Left forelimb (tissue), 1 donor: ENCODE data around the gene ULBP2.
"Not testable (repeated sequence)": the region's sequence is repeated elsewhere in the genome, so short reads cannot be mapped to it uniquely, and the experiment has no call there.

Experiments used
- DNase-seq: peaks from one replicate; pipeline ENCODE4 v3.0.0-alpha.2; 2018; ENCODE audit warnings: low spot score

ULBP2 gene

GRCh38 chr6:149927025-149927424 lies 14.8 kb upstream of the ULBP2 start:
- not testable (repeated sequence) for DNase-seq

GRCh38 chr6:149929422-149929821 lies 12.4 kb upstream of the ULBP2 start:
- no peak for DNase-seq

DNA sequence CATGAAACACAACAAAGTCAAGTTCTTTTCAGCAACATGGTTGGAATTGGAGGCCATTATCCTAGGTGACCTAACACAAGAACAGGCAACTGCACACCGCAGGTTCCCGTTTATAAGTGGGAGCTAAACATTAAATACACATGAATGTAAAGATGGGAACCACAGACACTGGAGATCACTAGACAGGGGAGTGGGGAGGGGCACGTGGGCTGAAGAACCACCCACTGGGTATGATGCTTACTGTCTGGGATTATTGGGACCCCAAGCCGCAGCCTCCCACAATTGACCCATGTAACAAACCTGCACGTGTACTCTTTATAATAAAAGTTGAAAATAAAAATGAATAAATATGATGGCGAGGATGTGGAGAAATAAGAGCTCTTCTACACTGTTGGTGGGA lies 10.3 kb upstream of the ULBP2 start:
- DNase-seq: no peak

DNA sequence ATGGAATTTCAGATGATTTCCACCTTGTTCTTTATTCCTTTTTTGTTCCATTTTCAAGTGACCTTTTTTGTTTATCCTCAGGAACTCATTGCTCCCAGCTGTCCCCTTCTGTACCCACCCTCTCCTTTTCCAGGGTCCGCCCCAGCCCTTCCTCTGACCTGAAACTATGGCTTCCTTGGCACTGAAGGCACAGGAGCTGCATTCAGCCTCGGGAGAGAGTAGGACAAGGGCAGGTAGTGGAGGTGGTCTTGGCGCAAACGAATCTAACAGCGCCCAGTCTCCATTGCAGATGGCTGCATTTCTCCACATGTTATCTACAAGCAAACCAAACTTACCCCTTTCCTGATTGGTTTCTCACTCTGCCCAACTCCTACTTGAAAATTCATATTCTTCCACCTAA lies 8.8 kb upstream of the ULBP2 start:
- DNase-seq: no peak

- no peak for DNase-seq
These were observed 8.4 kb upstream of the ULBP2 start for GRCh38 chr6:149933461-149933860.

DNA sequence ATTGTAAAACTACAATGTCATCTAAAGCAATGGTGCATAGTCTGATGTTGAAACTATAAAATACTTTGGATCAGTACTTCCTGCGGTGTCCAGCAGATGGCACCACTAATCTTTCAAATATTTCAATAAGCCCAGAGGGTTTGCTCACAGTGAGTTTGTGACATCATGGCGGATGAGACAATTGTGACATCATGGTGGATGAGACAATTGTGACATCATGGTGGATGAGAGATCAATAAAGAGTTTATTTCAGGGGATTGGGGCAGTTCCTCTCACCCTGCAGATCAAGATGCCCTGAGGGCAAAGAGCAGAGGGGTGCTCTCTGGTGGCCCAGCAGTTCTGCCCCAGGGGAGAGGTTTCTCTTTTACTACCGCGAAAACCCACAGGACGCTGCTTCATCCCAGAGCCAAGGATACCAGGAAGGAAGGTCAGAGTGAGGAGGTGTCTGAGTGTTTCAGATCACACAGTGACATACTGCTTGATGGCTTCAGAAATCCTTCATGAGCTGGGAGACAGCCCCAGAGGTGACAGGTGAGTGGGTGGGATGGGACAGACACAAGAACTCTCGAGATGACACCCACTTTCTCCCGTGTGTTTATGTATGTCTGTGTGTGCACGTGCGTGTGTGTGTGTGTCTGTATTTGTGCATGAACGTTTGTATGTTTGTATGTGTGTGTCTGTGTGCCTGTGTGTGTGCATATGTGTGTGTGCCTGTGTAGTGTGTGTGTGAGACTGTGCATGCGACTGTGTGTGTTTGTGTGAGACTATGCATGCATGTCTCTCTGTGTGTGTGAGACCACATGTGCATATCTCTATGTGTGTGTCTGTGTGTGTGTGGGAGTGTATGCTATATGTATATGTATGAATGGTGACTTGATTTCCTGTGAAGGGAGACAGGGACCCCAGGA lies 7.3 kb upstream of the ULBP2 start:
- DNase-seq: no peak

DNA sequence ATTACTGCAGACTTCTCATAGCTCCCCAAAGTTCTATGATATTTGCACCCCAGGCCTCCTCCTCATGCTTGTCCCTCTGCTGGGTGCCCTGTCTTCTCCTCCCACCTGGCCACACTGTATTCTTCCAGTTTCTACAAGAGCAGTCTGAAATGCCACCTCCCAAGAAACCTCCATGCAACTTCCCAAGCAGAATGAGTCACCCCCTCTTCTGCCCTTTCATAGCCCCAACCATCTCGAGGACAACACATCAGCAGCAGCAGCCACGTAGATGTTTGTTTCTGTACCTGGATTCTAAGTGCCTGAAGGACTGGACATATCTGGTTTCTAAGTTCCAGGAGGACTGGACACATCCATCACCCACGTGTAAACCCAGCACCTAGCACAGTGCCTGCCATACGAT lies 6.6 kb upstream of the ULBP2 start:
- no peak for DNase-seq

- no peak for DNase-seq
These were observed 6.1 kb upstream of the ULBP2 start for GRCh38 chr6:149935668-149936067.

GRCh38 chr6:149936743-149937142 lies 5.1 kb upstream of the ULBP2 start:
- no peak for DNase-seq

GRCh38 chr6:149938013-149938570 lies 3.7 kb upstream of the ULBP2 start:
- not testable (repeated sequence) for DNase-seq

- DNase-seq: no peak
These were observed 3.1 kb upstream of the ULBP2 start for GRCh38 chr6:149938571-149939355.

DNA sequence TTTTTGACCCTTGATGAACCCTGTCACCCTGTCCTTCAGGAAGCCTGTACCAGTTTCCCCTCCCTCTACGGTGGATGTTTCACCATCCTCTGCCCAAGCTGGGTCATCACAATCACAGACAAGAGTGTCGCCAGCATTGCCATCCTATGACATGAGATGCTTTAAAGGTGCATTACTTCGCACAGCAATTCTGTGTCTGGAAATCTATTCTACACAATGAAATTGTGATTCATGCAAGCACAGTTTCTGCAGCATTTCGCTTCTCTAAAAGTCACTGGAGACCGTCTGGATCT lies 2.5 kb upstream of the ULBP2 start:
- no peak for DNase-seq

DNA sequence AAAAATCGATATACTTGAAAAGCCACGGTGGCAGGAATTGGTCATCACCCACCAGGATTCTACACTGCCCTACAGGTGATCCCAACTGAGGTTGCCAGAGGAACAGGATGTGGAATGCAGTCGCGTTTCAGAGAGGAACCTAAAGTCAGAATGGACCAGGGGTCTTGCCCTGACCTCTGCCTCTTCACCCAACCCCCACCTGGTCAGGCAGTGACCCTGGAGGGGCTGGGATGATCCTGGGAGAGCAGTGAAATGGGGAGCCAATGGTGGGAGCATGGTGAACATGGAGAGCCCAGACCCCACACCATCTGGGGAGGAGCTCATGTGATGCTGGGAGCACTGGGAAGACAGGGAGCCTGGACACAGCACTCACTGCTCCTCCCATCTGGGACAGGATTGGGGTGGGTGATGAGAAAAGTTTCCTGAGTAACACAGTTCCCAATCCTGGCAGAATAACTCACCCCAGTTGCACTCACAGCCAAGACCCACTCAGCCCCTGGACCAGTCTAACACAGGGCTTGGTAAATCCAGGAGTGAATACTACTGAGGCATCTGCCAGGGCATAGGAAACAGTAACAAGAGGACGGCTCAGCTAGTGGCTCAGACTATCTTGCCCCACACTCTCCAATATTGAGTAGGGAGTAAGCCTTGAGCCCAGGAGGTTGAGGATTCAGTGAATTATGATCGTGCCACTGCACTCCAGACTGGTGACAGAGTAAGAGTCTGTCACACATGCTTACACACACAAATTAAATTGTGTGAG lies 1.7 kb upstream of the ULBP2 start:
- DNase-seq: no peak

DNA sequence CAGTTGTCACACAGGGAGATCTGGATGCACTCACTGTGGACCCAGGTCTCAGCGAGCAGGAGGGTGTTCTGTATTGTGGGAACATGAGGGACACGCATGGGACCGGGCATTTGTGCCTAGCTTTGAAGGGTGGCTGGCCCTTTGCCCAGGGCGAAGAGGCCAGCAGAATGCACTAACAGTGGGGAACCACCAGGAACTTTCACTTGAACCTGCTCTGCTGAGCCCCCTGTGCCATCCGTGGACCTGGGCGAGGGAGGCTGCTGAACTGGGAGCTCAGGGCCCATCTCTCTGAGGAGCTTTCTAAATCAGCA lies 1.2 kb upstream of the ULBP2 start:
- DNase-seq: no peak

DNA sequence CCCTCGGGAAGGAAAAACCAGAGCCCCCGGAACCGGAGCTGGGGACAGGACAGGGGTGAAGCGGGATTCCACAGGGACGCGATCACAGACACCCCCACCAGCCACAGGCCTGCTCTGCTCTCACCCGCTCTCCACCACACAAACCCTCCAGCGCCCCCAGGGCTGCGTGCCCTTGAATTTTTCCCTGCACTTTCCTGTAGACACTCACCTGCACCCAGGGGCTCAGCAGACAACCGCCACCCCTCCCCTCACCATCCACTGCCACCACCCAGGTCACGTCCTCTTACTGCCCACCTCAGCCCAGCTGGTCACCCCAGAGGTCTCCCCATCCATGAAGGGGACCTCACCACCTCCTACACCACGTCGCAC lies 631 bp downstream of the ULBP2 start:
- no peak for DNase-seq

GRCh38 chr6:149943321-149943720 lies 1.5 kb downstream of the ULBP2 start:
- DNase-seq: not testable (repeated sequence)

- not testable (repeated sequence) for DNase-seq
These were observed 3.5 kb downstream of the ULBP2 start for GRCh38 chr6:149945276-149945675.

DNA sequence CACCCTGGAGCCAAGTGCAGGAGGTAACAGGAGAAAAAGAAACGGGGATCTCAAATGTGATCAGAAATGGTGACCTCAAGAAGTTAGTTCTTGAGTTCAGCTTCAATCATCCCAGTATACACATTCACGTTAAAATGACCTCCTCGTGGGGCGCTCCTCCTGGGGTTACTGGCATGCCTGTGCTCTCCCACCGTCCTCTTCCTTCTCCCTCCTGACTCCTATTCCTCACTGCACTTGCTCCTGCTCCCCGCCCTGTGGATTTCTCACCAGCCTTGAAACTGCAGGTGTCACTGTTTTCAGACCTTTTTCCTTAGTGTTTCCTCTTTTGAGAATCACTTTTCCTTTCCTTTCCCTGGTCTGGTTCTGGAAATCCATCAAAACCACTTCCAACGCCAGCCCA lies 4.8 kb downstream of the ULBP2 start:
- not testable (repeated sequence) for DNase-seq

DNA sequence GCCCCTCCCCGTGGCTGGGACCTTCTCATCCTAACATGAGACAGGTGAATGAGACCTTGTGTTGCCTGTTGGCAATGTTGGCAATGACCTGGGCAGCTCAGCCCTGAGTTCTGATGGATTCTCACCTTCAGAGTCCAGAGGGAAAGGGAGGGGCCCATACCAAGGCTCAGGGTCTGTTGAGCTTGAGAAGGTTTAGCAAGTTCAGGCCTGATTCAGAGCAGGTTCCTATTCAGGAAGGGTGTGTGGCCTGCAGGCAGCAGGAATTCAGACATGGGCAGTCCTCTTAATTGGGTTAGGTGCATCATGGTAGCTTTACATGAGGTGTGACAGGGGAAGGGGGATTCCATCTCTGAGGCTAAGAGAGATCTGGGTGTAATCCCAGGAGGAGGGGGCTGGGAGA lies 5.7 kb downstream of the ULBP2 start:
- DNase-seq: not testable (repeated sequence)

DNA sequence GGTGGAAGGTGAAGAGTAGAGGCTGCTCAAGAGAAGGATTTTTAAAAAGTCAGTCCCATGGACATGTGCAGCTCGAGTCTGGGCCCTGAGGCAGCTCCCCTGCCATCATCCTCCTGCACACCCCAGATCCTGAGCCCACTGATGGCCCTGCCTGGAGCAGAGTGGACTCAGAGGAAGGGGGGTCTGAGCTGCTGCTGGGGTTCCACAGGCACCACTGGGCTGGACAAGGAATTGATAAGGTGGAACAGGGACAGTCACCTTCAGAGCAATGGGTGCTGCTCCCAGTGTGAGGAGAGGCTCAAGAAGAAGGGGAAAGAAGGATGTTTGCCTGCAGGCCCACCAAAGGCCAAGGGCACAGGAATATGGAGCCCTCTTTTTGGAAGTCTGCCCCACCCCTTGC lies 6.2 kb downstream of the ULBP2 start:
- DNase-seq: no peak

DNA sequence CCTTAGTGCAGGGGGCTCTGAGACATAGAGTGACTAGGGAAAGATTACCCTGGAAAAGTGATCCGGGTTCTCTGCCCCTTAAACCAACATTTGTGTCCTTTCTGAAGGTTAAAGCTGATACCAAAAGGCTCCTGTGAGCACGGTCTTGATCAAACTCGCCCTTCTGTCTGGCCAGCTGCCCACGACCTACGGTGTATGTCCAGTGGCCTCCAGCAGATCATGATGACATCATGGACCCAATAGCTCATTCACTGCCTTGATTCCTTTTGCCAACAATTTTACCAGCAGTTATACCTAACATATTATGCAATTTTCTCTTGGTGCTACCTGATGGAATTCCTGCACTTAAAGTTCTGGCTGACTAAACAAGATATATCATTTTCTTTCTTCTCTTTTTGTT lies 6.8 kb downstream of the ULBP2 start:
- no peak for DNase-seq

DNA sequence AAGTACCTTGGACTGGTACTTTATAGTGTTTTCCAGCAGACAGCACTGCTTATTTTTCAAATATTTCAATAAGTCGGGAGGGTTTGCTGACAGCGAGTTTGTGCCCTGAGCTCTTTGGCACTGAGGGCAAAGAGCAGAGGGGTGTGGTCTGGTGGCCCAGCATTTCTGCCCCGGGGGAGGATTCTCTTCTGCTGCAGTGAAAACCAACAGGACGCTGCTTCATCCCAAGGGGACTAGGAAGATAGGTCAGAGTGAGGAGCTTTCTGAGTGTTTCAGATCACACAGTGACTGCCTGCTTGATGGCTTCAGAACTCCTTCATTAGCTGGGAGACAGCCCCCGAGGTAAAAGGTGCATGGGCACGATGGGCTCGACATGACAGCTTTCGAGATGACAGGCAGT lies 8.6 kb downstream of the ULBP2 start:
- DNase-seq: no peak

DNA sequence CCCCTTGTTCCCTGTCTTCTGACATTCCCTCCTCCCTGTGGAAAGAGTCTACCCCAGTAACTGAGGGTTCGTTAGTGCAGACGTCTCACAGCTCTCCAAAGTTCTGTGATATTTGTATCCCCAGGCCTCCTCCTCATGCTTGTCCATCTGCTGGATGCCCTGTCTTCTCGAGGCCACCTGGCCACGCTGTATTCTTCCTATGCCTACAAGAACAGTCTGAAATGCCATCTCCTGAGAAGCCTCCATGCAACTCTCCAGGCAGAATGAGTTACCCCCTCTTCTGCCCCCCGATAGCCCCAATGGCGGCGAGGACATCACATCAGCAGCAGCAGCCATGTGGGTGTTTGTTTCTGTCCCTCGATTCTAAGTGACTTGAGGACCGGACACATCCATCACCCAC lies 9.3 kb downstream of the ULBP2 start:
- DNase-seq: no peak
